Measurements from ENCODE around the gene BUD31.
"Not testable (repeated sequence)": the region's sequence is repeated elsewhere in the genome, so short reads cannot be mapped to it uniquely, and the experiment has no call there.

Gene BUD31

GRCh38 chr7:99380823-99381663 lies 27.7 kb upstream of the BUD31 start:
- DNase-seq: peak; percentile 60 to 78 (median 70)

GRCh38 chr7:99381664-99382075 lies 27.1 kb upstream of the BUD31 start:
- DNase-seq: no peak

DNA sequence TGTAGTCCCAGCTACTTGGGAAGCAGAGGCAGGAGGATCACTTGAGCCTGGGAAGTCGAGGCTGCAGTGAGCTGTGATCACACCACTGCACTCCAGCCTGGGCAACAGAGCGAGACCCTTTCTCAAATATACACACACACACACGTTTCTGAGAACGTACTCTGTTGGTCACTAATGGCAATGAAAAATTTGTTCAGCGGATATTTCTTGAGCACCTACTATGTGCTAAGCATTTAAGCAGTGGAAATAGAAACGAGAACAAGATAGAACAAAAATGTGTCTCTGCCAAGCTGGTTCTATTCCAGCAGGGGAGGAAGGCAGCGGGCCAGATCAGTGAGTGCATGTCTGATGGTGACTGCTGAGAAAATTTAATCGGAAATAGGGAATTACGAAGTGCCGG lies 25.6 kb upstream of the BUD31 start:
- no peak for DNase-seq

DNA sequence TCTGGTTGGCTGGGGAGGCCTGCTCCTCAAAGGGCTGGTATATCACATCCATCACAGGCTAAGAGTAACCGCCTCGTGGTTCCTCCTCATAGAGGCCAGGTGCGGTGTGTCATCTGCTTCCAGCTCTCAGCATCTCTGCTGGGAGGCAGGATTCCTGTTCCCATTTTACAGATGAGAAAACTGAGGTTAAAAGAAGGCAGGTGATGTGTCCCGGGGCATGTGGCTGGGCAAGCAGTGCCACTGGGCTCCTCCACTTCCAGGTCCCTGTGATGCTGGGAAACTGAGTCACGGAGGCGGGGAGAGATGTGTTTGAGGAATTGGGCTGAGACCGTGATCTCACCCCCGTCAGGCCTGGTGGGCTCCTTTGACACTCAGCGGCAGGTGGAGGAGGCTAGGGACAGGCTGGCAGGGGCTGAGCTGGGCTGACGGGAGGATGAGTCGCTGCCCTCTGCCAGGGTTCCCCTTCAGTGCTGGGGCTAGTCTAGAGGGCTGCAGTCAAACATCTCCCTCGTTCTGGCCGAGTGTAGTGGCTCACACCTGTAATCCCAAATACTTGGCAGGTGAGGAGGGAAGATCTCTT lies 24.9 kb upstream of the BUD31 start:
- DNase-seq: no peak

GRCh38 chr7:99384523-99384922 lies 24.2 kb upstream of the BUD31 start:
- no peak for DNase-seq

DNA sequence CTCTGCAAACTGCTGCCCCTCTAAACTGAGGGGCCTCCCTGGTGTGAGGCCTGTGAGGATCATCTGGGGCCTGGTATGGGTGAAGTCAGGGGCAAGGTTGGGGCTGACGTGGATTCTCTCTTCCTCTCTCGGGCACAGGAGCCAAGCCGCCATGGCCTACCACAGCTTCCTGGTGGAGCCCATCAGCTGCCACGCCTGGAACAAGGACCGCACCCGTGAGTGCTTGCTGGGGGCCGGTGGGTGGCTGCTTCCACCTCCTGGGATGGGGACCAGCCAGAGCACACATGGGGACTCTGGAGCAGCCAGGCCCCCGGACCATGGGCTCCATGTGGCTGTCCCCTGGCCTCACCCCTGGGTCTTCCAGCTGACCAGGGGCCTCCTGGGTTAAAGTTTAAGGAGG lies 23.2 kb upstream of the BUD31 start:
- no peak for DNase-seq

- DNase-seq: no peak
These were observed 22.1 kb upstream of the BUD31 start for GRCh38 chr7:99386584-99387238.

GRCh38 chr7:99387239-99387635 lies 21.5 kb upstream of the BUD31 start:
- not testable (repeated sequence) for DNase-seq

DNA sequence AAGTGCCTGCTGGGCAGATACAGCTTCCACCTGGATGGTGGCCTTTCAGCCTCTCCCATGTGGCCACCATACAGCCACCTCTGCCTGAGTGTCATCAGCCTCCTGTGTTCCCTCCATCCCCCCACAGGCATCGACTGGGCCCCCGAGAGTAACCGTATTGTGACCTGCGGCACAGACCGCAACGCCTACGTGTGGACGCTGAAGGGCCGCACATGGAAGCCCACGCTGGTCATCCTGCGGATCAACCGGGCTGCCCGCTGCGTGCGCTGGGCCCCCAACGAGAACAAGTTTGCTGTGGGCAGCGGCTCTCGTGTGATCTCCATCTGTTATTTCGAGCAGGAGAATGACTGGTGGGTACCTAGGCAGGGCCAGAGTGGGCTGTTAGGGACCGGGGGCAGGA lies 20.9 kb upstream of the BUD31 start:
- no peak for DNase-seq

GRCh38 chr7:99389772-99390171 lies 19.0 kb upstream of the BUD31 start:
- no peak for DNase-seq

DNA sequence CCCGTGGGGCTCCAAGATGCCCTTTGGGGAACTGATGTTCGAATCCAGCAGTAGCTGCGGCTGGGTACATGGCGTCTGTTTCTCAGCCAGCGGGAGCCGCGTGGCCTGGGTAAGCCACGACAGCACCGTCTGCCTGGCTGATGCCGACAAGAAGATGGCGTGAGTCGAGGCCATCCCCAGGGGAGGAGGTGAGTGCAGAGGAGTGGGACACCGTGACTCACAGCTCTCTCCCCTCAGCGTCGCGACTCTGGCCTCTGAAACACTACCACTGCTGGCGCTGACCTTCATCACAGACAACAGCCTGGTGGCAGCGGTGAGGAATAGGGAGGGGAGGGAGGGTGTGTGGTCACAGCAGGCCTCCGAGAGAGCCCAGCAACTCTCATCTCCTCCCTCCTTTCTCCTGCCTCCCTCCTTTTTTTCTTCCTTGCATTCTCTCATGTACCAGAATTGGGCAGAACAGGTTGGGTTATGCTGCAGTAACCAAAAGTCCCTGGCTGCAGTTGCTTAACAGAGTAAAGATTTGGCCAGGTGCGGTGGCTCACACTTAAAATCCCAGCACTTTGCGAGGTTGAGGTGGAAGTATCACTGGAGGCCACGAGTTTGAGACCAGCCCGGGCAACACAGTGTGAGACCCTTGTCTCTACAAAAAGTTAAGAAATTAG lies 17.7 kb upstream of the BUD31 start:
- DNase-seq: no peak

- DNase-seq: no peak
These were observed 16.7 kb upstream of the BUD31 start for GRCh38 chr7:99392046-99392445.

DNA sequence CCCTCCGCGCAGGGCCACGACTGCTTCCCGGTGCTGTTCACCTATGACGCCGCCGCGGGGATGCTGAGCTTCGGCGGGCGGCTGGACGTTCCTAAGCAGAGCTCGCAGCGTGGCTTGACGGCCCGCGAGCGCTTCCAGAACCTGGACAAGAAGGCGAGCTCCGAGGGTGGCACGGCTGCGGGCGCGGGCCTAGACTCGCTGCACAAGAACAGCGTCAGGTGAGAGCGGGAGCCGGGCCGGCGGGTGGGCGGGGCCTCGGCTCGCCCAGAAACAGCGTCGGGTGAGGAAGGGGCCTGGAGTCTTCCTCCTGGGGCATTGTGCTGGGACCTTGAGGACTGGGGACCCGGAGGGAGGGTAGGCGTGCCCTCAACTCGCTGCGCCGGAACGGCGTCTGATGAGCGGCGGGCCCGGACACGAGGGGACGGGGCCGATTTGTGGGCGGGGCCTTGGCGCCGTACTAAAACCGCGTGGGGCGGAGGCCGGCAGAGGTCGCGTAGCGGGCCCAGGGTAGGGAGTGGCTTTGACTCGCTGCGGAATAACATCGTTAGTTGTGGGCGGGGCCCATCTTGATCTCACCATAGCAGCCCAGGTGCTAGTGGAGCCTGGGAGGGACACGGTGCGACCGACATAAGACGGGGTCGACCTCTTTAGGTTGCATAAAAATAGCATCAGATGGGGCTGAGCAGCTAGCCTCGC lies 16.0 kb upstream of the BUD31 start:
- DNase-seq: peak; percentile 44 to 74 (median 63)

DNA sequence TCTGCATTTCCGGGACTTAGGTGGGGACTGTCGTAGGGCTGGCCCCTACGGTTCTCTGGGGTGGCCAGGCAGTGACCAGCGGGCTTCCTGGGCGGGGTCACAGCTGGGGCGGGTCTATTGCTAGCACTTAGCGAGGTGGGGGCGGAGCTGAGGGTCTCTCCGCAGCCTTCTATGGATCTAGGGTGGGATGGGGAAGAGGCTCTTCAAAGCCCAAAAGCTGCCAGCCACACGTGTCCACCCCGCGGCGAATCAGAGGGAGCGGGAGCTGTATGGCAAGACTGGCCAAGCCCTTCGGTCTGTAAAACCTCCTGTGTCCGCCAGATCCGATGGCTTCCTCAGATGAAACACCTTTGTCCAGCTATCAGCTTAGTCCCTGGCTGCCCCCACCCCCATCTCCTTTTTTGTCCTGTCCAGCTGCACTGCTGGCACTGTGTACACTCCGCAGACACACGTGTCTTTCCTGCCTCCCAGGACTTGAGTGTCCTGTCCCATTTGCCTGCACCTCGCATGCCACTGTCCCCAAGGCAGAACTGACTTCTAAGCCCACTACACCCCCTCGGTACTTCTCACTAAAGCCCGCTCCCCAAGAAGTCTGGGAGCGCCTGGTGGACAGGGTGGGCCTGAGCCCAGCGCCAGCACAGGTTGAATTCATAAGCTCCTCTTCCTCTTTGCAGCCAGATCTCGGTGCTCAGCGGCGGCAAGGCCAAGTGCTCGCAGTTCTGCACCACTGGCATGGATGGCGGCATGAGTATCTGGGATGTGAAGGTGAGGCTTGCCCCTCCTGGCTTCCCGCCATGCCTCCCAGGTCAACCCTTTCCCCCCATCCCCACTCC lies 15.2 kb upstream of the BUD31 start:
- no peak for DNase-seq

DNA sequence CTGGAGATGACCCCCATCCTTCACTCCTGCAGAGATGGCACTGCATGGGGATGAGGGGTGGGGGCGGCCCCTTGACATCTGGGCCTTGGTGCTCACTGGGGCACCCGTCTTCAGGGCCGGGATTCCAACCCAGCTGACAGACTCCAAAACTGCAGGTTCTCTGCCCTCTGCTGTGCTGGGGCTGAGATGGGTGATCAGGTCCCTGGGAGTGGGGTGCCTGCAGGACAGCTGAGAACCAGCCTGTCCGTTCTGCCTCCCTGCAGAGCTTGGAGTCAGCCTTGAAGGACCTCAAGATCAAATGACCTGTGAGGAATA lies 14.6 kb upstream of the BUD31 start:
- no peak for DNase-seq

- no peak for DNase-seq
These were observed 13.0 kb upstream of the BUD31 start for GRCh38 chr7:99395616-99396327.

DNA sequence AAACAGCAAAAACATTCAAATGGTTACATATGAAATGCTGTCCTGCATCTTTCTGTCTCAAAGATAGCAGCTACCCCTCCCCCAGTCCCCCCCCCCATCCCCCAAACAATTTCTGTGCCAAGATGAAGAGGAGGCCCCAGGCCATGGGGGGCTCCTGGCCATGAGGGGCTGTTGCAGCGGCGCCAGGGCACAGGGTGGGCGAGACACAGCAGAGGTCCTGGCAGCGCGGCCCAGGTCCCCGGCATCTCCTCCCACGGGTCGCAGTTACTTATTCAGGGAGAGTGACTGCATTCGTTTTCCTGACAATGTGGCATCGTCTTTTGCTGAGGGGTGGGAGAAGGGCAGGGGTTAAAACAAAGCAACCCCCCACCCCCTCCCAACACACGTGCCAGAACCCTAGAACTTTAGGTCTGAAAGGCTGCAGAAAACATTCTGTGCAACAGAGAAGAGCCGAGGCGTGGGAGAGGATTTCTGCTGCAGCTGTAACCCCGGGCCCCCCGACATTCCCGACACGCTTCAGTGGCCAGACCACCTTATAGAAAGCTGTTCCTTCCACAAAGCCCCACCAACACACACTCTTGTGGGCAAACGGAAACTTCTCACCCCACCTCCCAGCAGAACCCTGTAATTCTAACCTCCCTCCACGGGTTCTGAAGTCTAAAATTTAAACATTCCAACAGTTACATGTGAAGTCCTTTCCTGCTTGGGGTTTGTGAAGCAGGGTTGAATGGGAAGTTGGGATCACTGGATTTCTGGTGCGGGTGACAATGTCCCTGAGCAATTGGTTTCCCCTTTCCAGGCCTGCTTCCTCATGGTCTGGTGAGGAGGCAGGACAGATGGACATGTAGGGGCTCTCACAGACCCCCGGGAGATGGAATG lies 12.1 kb upstream of the BUD31 start:
- DNase-seq: no peak

DNA sequence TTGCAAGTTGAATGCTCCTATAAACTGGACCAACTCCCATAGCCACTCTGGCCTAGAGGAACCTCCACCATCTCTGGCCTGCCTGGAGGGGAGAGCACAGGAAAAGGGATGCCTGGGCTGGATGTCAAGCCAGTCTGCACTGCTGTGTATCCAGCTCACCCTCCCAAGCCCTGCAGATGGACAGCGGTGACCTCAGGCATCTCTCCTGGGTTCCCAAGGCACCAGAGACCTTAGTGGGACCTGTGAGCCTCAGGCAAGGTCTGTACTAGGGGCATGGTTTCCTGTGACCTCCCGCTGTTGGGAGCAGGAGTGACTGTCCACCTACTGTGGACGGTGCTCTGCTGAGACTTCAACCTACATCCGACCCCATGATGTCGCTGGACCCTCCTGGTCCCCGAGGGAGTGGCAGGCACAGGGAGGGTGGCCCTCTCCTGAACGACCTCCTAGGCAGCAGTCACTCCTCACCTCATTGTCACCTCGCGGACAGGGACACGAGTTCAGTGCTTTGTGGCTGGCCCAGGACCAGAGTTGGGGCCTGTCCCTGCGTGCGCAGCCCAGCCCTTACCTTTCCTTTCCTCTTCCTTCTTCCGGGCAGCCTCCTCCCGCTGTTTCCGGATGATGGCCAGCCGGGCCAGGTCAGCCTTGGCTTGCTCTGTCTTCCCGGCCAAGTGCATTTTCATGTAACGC lies 11.3 kb upstream of the BUD31 start:
- DNase-seq: no peak

- DNase-seq: no peak
These were observed 9.8 kb upstream of the BUD31 start for GRCh38 chr7:99398891-99399445.

DNA sequence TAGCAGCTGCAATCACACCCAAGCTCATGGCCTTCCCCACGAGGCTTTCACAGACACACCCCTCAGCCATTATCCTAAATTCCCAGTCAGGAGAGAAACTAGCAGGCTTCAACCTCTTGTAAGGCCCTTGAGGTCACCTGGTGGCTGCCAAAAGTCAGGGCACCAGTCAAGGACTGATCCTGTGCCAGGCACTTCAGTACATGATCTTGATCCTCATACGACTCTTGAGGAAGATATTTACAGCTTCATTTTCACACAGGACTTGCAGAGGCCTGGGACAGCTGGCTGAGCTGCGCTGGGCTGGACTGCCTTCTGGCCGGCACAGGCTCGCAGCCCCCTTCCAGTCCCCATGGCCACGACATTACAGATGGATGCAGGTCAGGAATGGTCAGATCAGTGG lies 9.2 kb upstream of the BUD31 start:
- DNase-seq: no peak

Measured in activated CD4-positive, CD25-positive, alpha-beta regulatory T cell (primary cell).